GM19372 (cell line): ENCODE measurements around the gene ACTL8.

Experiments
- ATAC-seq: cut with Tn5 transposase; IDR thresholded peaks from one replicate; pipeline ENCODE4 v1.9.1; 2021; ENCODE audit warnings: mild to moderate bottlenecking, low read depth, moderate library complexity; ENCODE audit not compliant: unreplicated experiment

ACTL8 gene

DNA sequence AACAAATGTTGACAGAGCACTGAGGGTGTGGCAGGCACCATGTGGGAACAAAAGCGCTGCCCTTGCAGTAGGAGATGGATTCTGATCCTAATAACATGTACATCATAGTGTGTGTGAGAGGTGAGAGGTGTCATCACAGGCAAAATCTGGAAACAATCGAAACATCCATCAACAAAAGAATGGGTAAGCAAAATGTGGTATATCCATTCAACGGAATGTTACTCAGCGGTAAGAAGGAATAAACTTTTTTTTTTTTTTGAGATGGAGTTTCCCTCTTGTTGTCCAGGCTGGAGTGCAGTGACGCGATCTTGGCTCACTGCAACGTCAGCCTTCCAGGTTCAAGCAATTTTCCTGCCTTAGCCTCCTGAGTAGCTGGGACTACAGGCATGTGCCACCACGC lies 112.3 kb downstream of the ACTL8 start:
- no peak for ATAC-seq

DNA sequence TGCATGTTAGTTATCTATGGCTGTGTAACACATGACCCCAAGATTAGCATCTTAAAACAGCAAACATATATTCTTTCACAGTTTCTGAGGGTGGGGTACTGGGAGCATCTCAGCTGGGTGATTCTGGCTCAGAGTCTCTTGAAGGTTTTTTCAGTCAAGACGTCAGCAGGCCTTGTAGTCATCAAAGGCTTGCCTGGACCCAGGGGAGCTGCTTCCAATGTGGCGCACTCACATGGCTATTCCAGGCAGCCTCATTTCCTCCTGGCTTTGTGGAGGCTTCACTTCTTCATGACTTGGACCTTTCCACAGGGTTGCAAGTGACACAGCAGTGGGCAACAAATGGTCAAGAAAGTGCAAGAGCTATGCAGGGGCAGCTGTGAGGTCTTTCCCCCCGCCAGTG lies 114.7 kb downstream of the ACTL8 start:
- ATAC-seq: no peak

DNA sequence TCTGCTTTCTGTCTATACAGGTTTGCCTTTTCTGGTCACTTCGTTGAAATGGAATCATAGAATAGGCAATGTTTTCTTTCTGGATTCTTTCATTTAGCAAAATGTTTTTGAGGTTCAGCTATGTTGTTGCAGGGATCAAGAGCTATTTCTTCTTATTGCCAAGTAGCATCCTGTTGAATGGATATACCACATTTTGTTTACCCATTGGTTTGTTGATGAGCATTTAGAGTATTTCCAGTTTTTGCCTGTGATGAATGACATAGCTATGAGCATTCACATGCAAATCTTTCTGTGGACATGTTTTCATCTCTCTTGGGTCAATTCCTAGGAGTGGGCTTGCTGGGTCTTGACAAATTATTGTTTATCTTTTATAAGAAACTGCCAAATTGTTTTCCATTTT lies 115.5 kb downstream of the ACTL8 start:
- ATAC-seq: no peak

DNA sequence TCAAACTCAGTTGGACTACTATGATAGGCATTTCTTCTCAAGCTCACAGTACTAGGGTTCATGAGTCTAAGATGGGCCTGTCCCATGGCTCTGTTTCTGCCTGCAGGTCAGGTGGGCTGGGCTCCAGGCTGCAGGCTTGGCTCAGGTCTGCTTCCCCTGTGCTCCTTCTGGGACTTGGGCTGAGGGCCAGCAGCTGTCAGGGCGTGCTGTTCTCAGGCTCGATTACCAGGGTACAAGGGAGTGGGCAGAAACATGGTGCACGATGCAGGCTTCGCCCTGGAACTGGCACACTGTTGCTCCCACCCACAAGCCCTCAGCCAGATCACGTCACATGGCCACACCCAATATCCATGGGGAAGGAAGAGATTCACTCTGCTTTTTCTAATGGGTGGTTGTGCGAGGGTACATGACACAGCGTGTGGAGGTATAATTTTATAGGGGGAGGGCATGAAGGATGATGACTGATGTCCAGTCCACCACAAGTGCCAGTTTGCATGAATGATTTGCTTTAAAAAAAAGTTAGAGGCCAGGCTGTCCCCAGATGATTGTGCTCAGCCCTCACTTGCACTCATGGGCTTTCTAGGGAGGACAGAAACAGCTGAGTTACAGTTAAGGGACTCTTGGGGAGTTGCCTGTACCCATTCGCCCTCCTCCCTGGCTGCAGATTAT lies 118.0 kb downstream of the ACTL8 start:
- ATAC-seq: no peak

DNA sequence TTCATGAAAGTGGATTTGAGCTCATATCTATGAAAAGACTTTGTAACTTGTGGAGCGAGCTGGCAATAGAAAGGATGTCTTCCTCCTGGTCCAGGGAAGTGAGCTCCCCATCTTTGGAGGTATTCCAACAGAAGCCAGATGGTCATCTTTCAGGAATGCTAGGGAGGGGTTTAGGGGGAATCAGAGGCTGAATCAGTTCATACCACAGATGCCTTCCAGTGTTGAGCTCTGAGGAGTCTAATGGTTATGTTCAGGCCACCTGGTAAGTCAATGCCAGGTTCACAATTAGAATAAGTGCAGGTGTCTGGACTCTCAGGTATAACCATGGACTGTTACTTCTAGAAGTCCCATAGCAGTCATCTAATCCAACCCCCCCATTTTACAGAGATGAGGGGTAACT lies 119.1 kb downstream of the ACTL8 start:
- ATAC-seq: no peak

DNA sequence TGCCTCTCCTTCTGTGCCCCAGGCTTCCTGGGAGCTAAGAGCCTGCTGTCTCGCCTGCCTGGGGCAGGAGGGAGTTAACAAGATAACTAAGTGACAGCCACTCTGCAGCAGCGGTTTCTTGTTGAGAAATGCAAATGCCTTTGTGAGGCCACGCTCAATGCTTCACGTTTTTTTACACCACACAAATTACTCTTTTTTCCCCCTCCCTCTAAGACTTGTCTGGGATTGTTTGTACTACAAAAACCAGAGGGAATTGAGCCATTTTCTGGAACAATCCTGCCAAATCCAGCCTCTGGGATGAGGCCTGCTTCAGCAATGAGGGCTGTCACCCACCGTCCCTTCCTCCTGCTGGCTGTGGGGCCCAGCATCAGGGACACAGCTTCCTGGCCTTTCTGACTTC lies 119.6 kb downstream of the ACTL8 start:
- no peak for ATAC-seq

GRCh38 chr1:17875171-17875881 lies 120.2 kb downstream of the ACTL8 start:
- ATAC-seq: no peak

GRCh38 chr1:17875882-17876280 lies 120.7 kb downstream of the ACTL8 start:
- no peak for ATAC-seq
